Measurements from ENCODE around the gene MTCP1.

The MTCP1 gene

GRCh38 chrX:155052738-155053498 is 18.0 kb downstream of the MTCP1 start:
- DNase-seq, result no peak

GRCh38 chrX:155048977-155049619 is 21.8 kb downstream of the MTCP1 start:
- DNase-seq, result peak; percentile 50

DNA sequence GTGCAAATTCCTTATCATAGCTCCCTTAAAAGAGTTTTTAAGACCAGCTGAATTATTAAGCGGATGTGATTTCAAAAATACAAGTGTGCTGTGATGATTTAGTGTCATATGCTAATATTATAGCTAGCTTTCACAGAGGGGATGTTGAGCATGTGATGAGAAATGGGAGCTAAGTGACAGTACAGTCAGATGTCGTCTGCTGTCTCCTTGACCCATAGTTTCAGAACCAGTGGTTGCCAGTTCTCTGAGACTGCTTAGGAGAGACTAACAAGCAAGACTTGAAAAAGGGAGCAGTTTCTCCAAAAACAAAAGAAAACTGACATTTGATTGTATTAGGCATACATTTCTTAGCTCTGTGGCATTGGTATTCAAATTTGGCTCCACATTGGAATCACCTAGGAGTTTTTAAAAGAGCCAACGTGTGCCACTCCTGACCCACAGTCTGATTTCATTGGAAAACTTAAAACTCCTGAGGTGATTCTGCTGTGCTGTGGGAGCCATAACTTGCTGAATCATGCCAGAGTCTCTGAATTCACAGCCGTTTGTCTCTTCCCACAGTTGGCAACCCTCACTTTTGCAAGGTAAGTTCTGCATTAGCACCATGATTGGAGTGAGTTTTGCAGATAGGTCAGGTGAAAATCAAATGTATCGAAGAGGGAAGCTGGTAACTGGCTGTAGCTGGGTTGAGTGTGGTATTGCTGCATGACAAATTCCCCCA is 24.0 kb downstream of the MTCP1 start:
- no peak for DNase-seq

DNA sequence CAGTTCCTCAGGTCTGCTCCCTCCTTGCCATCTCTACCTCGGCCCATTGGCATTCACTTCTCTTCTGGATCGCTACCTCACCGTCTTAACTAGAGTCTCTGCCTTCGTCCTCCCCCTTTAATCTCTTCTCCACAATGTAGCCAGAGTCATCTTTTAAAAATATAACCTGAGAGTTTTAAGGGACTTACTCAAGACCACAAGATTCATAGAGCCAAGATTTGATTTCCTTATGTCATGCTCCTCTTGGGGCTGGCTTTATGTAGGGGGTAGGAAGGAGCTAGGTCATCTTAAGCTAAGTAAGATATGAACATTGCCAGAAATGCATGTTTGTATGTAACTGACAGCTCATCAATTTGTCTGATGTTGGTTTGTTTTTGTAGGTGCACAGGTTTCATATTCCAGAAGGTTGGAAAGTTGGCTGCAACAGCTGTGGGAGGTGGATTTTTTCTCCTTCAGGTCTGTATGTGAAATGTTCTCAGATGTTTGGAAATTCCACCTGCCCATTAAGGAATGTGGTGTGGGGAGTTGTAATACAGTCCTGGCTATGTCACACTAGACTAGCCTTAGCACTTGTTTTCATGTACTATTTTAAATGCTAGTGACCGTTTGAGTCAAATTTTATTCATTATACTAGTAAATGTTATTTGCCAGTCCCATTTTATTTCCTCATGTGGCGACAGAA is 24.7 kb downstream of the MTCP1 start:
- DNase-seq, result no peak

DNA sequence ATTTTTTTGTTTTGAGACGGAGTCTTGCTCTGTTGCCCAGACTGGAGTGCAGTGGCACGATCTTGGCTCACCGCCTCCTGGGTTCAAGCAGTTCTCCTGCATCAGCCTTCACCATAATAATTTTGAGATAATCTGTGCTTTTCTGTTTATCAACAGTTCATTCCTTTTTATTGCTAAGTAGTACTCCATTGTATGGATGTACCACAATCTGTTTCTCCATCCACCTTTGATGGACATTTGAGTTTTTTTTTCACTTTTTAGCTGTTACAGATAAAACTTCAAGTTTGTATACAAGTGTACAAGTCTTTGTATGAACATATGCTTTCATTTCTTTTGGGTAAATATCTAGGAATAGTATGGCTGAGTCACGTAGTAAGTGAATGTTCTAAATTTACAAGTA is 35.2 kb downstream of the MTCP1 start:
- peak; percentile 1 for DNase-seq

GRCh38 chrX:155031657-155032056 is 39.3 kb downstream of the MTCP1 start:
- no peak for DNase-seq

DNA sequence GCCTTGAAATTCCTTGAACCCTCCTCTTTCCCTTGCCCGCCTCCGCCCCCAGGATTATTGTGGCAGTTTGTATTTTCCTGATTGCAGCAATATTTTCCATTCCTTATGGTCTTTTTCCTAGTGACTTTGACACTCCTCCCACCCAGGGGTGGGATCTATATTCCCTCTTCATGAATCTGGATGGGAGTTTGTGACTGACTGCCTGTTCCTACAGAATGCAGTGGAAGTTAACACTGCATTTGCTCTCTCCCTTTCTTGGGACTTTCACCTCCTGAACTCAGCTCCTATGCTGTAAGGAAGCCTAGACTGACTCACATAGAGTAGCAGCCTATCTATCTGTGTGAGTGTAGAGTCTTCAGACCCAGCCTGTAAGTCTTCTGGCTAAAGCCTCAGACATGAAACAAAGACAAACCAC is 42.1 kb downstream of the MTCP1 start:
- DNase-seq, result no peak

DNA sequence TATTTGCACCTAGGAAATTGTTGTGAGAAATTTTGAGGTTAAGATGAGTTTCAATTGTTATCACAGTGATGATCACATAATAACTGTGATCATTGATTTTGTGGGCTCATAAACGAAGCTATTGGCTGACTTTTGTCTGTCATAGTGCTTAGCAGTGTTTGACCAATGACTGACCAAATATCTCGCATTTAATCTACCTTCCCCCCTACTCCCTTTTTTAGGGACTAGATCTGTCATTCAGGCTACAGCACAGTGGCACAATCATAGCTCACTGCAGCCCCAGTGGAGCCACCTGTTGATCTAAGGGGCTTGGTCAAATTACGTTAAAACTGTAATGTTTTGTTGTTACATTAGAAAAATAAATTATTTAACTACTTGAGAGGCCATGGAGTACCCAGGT is 42.8 kb downstream of the MTCP1 start:
- DNase-seq, result peak; percentile 11

- DNase-seq, result peak; percentile 65
These were observed 43.3 kb downstream of the MTCP1 start for GRCh38 chrX:155027509-155028066.

DNA sequence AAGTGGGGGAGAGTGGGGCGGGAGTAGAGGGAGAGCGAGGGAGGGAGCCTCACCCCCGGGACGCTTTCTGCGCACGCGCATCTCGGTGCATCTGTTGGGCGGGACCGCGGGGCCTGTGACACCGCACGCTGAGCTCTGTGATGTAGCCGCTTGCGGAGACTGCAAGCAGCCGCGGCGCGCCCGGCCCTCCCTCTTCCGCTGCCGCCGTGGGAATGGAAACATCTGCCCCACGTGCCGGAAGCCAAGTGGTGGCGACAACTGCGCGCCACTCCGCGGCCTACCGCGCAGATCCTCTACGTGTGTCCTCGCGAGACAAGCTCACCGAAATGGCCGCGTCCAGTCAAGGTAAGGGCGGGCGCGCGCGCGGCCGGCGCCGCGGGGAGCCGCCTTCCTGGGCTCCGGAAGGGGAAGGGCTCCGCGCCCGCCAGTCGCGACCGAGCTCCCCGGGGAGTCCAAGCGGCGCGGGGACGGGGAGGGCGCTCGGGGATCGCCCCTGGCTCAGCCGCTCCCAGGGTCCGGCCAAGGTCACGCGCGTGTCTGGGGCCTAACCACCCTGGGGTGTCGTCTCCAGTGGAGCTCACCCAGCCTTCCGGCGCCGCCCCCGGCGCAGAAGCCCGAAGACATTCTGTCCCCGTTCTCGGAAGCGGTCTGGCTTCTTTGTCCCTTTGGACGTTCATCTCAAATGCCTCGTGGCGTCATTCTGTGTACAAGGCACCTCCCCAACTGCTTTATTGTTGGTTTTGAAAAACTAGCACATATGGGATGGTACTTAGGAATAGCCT is 44.0 kb downstream of the MTCP1 start, which contains the start of gene FUNDC2:
Gene FUNDC2, plus strand, starts transcription at position 118 of the 782 bp plus-strand sequence. Its CDS starts 95 bp downstream, at position 213.
- DNase-seq, result peak; percentile 96

- DNase-seq, result no peak
These were observed 44.6 kb downstream of the MTCP1 start for GRCh38 chrX:155026420-155026726.

GRCh38 chrX:155023907-155024833 is 46.8 kb downstream of the MTCP1 start:
- DNase-seq, result no peak

GRCh38 chrX:155022585-155022984 is 48.4 kb downstream of the MTCP1 start, which contains the start of gene F8:
Gene F8 (minus strand): TSS chrX:155022723. CDS start chrX:155022552, 171 bp downstream.
- no peak for DNase-seq

- DNase-seq, result no peak
These were observed 50.3 kb downstream of the MTCP1 start for GRCh38 chrX:155020591-155020990.

Measured in eye (tissue), 1 donor.